Measurements from ENCODE around the gene PRICKLE2.

PRICKLE2 gene

GRCh38 chr3:64251019-64251418, 25.8 kb upstream of the PRICKLE2 start:
- DNase-seq, result no peak

GRCh38 chr3:64247991-64248646, 22.9 kb upstream of the PRICKLE2 start:
- DNase-seq, result no peak

GRCh38 chr3:64244011-64244942, 19.0 kb upstream of the PRICKLE2 start:
- DNase-seq, result no peak

- DNase-seq, result no peak
Measured at GRCh38 chr3:64242435-64242834, 17.2 kb upstream of the PRICKLE2 start.

GRCh38 chr3:64240959-64241358, 15.7 kb upstream of the PRICKLE2 start:
- DNase-seq, result no peak

- no peak for DNase-seq
Measured at GRCh38 chr3:64240396-64240795, 15.1 kb upstream of the PRICKLE2 start.

- no peak for DNase-seq
Measured at GRCh38 chr3:64239841-64240240, 14.6 kb upstream of the PRICKLE2 start.

GRCh38 chr3:64238971-64239667, 13.9 kb upstream of the PRICKLE2 start:
- DNase-seq, result no peak

GRCh38 chr3:64237083-64237482, 11.8 kb upstream of the PRICKLE2 start:
- no peak for DNase-seq

- DNase-seq, result no peak
Measured at GRCh38 chr3:64235605-64236004, 10.3 kb upstream of the PRICKLE2 start.

GRCh38 chr3:64234571-64234970, 9.3 kb upstream of the PRICKLE2 start:
- no peak for DNase-seq

- no peak for DNase-seq
Measured at GRCh38 chr3:64232821-64233220, 7.6 kb upstream of the PRICKLE2 start.

- DNase-seq, result no peak
Measured at GRCh38 chr3:64229903-64230302, 4.6 kb upstream of the PRICKLE2 start.

GRCh38 chr3:64228110-64228509, 2.8 kb upstream of the PRICKLE2 start:
- no peak for DNase-seq

- DNase-seq, result no peak
Measured at GRCh38 chr3:64226730-64227129, 1.5 kb upstream of the PRICKLE2 start.

- no peak for DNase-seq
Measured at GRCh38 chr3:64225695-64226499, 631 bp upstream of the PRICKLE2 start.

- no peak for DNase-seq
Measured at GRCh38 chr3:64223791-64224745, 1.2 kb downstream of the PRICKLE2 start.

- DNase-seq, result no peak
Measured at GRCh38 chr3:64222501-64223111, 2.7 kb downstream of the PRICKLE2 start.

GRCh38 chr3:64221571-64222257, 3.6 kb downstream of the PRICKLE2 start:
- DNase-seq, result no peak

GRCh38 chr3:64220161-64220914, 4.9 kb downstream of the PRICKLE2 start:
- no peak for DNase-seq

Measured in activated naive CD4-positive, alpha-beta T cell (primary cell).